Type B pancreatic cell (in vitro differentiated cells): Measurements from ENCODE around the gene RSPRY1. TPM values are rescaled to one million over a fixed set of nuclear protein-coding genes. Genes with fewer than 3 reads are reported as not detected.

Experiments used
- DNase-seq: peaks from one replicate; pipeline ENCODE4 v3.0.0; 2021; ENCODE audit warnings: mixed read lengths; ENCODE audit not compliant: unreplicated experiment; ENCODE audit errors: extremely low spot score
- H3K27ac Mint-ChIP-seq: 2 replicates; pipeline ENCODE4 v1.8.0; 2021; ENCODE audit warnings: mild to moderate bottlenecking, mixed read lengths
- H3K27me3 Mint-ChIP-seq: 2 replicates; pipeline ENCODE4 v1.8.0; 2021; ENCODE audit warnings: mixed read lengths
- H3K36me3 Mint-ChIP-seq: 2 replicates; pipeline ENCODE4 v1.8.0; 2021; ENCODE audit warnings: mixed read lengths
- H3K4me1 Mint-ChIP-seq: one replicate; pipeline ENCODE4 v1.8.0; 2021; ENCODE audit warnings: mixed read lengths; ENCODE audit not compliant: unreplicated experiment
- H3K4me3 Mint-ChIP-seq: 2 replicates; pipeline ENCODE4 v1.8.0; 2021; ENCODE audit warnings: mild to moderate bottlenecking, mixed read lengths
- H3K9me3 Mint-ChIP-seq: 2 replicates; pipeline ENCODE4 v1.8.0; 2021; ENCODE audit warnings: mixed read lengths
- total RNA-seq: library from RNA; stranded (reverse); gene quantifications from 2 replicates; pipeline ENCODE4 v1.2.1, GENCODE V29; 2021; ENCODE audit warnings: low replicate concordance
- TF ChIP-seq, protein P1 (sequence below): fragments of 200-600 bp; sonication (generic); conservative IDR thresholded peaks from 2 replicates; pipeline ENCODE4 v1.5.0; 2021; ENCODE audit warnings: antibody characterized with exemption, mild to moderate bottlenecking

Gene RSPRY1
- total RNA-seq, 1 donor from 2014 or later, result 49.9 TPM

DNA sequence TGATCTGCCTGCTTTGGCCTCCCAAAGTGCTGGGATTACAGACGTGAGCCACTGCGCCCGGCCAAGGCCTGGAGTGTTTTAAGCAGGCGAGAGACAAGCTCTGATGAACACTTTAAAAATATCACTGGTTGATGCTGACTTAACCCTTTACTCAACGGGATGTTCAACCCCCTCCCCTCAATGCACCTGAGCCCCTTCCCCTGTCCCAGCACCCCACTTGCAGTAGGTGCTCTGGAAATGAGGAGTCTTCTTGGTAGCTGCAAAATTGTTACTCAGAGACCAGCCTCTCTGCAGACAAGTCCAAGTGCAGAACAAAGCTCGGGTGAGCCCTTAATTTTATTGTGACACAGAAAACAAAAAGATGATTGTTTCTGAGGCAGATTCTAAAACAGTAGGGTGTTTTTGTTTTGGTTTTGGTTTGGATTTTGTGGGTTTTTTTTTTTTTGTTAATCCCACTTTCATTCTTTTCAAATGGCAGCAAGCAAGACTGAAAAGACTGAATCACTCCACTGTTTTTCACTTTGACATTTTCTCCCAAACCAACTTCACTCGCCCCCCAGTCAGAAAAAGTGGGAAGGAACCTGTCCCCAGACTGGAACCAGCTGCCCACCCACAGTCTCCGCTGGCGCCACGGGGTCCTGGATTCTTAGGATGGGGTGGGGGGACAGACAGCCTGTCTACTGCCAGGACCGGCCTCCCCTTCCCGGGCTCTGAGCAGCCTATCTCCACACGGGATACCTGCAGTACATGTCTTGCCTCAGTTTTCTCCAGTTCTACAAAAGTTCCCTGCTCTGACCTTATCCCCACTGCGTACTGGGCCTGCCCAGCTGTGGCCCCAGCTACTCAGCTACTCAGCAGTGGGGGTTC, 103.5 kb downstream of the RSPRY1 start:
- H3K4me3 Mint-ChIP-seq, result no peak overlapping the region
- H3K27me3 Mint-ChIP-seq, result peaks cover 11% of the 10 kb centered on the region
- H3K27ac Mint-ChIP-seq, result no peak overlapping the region
- no peaks in the 10 kb centered on the region for H3K9me3 Mint-ChIP-seq
- peaks cover 4% of the 10 kb centered on the region for H3K4me1 Mint-ChIP-seq
- no peaks in the 10 kb centered on the region for H3K36me3 Mint-ChIP-seq
- TF ChIP-seq, protein P1, sequence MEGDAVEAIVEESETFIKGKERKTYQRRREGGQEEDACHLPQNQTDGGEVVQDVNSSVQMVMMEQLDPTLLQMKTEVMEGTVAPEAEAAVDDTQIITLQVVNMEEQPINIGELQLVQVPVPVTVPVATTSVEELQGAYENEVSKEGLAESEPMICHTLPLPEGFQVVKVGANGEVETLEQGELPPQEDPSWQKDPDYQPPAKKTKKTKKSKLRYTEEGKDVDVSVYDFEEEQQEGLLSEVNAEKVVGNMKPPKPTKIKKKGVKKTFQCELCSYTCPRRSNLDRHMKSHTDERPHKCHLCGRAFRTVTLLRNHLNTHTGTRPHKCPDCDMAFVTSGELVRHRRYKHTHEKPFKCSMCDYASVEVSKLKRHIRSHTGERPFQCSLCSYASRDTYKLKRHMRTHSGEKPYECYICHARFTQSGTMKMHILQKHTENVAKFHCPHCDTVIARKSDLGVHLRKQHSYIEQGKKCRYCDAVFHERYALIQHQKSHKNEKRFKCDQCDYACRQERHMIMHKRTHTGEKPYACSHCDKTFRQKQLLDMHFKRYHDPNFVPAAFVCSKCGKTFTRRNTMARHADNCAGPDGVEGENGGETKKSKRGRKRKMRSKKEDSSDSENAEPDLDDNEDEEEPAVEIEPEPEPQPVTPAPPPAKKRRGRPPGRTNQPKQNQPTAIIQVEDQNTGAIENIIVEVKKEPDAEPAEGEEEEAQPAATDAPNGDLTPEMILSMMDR, result no peak
- DNase-seq, result no peak

Other genes with a start within 250 kb of the RSPRY1 start
- gene CETP, start 224.4 kb upstream of the RSPRY1 start, total RNA-seq, result not detected in 2 replicates
- gene NLRC5, start 196.8 kb upstream of the RSPRY1 start, total RNA-seq, result 1.7 and 2.7 TPM in 2 replicates
- 28.8 and 32.0 TPM in 2 replicates for gene CPNE2, start 93.7 kb upstream of the RSPRY1 start, total RNA-seq
- 90.1 and 94.4 TPM in 2 replicates for gene PSME3IP1, start 290 bp upstream of the RSPRY1 start, total RNA-seq
- 37.7 and 49.4 TPM in 2 replicates for gene ARL2BP, start 58.9 kb downstream of the RSPRY1 start, total RNA-seq
- gene PLLP, start 98.3 kb downstream of the RSPRY1 start, total RNA-seq, result 4.9 and 5.1 TPM in 2 replicates
- gene CCL22, start 172.5 kb downstream of the RSPRY1 start, total RNA-seq, result 0.17 TPM in 1 of 2 replicates, not detected in the other
- 1.4 and 17.8 TPM in 2 replicates for gene CX3CL1, start 186.2 kb downstream of the RSPRY1 start, total RNA-seq
- not detected in 2 replicates for gene CCL17, start 218.4 kb downstream of the RSPRY1 start, total RNA-seq